Right atrium auricular region (tissue), 2 donors: ENCODE data around the gene RTL10. TPM values are rescaled to one million over a fixed set of nuclear protein-coding genes. Genes with fewer than 3 reads are reported as not detected.

Experiments used
- DNase-seq: peaks from one replicate; pipeline ENCODE4 v3.0.0-alpha.2; 2019; ENCODE audit warnings: low spot score
- H3K27ac ChIP-seq, 2 donors: fragments of 200-600 bp; sonication (generic); 1 replicate in 1 of 2; 2 replicates in 1 of 2; pipeline ENCODE4 v1.5.1; 2016 to 2019
- H3K27me3 ChIP-seq, 2 donors: fragments of 200-600 bp; sonication (generic); one replicate each; pipeline versions ENCODE4 v1.5.1 to v1.6.0; 2017 to 2019
- H3K36me3 ChIP-seq: fragments of 200-600 bp; sonication (generic); one replicate; pipeline ENCODE4 v1.5.1; 2016
- H3K4me1 ChIP-seq, 2 donors: fragments of 200-600 bp; sonication (generic); one replicate each; pipeline versions ENCODE4 v1.5.1 to v1.6.0; 2017 to 2019
- H3K4me3 ChIP-seq, 2 donors: fragments of 200-600 bp; sonication (generic); 1 replicate in 1 of 2; 2 replicates in 1 of 2; pipeline ENCODE4 v1.5.1; 2017 to 2019; ENCODE audit warnings: mild to moderate bottlenecking in 1 of 2, moderate library complexity in 1 of 2
- H3K9me3 ChIP-seq, 2 donors: fragments of 200-600 bp; sonication (generic); one replicate each; pipeline ENCODE4 v1.5.1; 2019
- total RNA-seq, 2 donors: library from RNA; depleted of rRNA; stranded (reverse); fragments of >200 nt; gene quantifications; one replicate each; pipeline ENCODE4 v1.1.0, GENCODE V29; 2016
- TF ChIP-seq, protein P1 (sequence below), 2 donors: fragments of 200-600 bp; sonication (generic); IDR thresholded peaks; one replicate each; pipeline ENCODE4 v1.5.1; 2019; ENCODE audit warnings: antibody characterized with exemption in 2 of 2

RTL10 gene
- total RNA-seq, 2 donors from 2014 or later, result 7.9 to 8.1 TPM

DNA sequence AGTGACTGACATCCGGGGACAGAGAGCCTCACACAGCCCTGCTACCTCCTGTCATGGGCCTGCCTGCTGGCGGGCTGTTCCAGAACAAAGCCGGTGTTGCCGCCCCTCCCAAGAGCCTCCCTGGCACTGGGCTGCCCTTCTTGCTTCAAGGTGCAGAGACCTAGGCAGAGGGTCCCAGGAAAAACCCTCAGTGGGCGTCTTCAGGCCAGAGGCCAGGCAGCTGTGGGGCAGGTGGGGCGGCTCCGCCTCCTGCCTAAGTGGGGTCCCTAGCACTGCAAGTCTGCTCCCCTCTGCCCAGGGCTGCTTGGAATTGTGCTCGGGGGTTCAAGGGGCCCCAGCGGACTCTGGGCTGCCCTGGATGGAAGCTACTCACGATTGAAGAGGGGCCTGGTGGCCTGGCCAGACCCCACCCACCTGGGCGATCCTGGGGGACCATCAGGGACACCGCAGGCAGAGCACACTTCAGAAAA lies 20.4 kb upstream of the RTL10 start:
- Histone ChIP-seq H3K4me3 (no peak overlapping the region), H3K9me3 (no peaks in the 10 kb centered on the region), H3K27me3 (no peaks in the 10 kb centered on the region), H3K4me1 (peaks cover 0 to 26% of the 10 kb centered on the region in 2 donors), H3K27ac (no peak overlapping the region), H3K36me3 (peaks cover 4% of the 10 kb centered on the region)
- no peak for DNase-seq
- TF ChIP-seq, protein P1, sequence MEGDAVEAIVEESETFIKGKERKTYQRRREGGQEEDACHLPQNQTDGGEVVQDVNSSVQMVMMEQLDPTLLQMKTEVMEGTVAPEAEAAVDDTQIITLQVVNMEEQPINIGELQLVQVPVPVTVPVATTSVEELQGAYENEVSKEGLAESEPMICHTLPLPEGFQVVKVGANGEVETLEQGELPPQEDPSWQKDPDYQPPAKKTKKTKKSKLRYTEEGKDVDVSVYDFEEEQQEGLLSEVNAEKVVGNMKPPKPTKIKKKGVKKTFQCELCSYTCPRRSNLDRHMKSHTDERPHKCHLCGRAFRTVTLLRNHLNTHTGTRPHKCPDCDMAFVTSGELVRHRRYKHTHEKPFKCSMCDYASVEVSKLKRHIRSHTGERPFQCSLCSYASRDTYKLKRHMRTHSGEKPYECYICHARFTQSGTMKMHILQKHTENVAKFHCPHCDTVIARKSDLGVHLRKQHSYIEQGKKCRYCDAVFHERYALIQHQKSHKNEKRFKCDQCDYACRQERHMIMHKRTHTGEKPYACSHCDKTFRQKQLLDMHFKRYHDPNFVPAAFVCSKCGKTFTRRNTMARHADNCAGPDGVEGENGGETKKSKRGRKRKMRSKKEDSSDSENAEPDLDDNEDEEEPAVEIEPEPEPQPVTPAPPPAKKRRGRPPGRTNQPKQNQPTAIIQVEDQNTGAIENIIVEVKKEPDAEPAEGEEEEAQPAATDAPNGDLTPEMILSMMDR (IDR thresholded peaks at IDR 0.05), result no peak

DNA sequence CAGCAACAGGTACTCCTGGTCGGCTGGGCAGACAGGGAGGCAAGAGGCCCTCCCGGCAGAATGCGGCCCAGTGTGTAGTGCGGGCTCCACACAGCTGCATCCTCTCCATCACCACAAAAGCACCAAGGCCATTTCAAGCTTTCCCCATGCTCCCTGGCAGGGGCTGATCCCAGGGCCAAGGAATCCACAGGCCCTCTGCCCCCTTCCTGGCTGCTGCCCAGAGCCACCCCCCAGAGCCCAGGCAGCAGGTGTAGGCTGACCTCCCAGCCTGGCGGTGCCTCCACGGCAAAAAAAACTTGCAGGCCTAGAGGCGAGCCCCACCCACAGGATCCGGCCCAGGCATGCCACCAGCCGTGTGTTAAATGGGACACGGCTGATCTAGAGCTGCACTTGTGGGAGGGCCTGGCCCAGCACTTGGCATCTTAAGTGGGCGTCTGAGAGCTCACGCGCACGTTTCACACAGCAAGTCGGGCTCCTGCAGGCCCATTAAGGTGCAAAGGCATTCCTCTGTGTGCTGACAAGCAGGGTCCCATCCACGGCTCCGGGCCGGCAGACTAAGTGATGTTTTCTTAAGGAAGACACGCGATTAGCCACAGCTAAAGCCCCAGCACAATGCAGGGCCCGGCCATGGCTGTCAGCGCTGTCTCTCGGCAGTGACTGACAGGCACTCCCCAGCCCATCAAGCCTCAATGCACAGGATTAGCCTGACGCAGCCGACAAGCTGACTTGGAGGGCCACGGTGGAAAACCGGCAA lies 19.8 kb upstream of the RTL10 start:
- no peaks in the 10 kb centered on the region for H3K9me3 ChIP-seq
- peaks cover 0 to 26% of the 10 kb centered on the region in 2 donors for H3K4me1 ChIP-seq
- no peak overlapping the region for H3K27ac ChIP-seq
- H3K4me3 ChIP-seq, result no peak overlapping the region
- no peaks in the 10 kb centered on the region for H3K36me3 ChIP-seq
- TF ChIP-seq, protein P1 (IDR thresholded peaks at IDR 0.05), result no peak
- H3K27me3 ChIP-seq, result no peaks in the 10 kb centered on the region
- no peak for DNase-seq

DNA sequence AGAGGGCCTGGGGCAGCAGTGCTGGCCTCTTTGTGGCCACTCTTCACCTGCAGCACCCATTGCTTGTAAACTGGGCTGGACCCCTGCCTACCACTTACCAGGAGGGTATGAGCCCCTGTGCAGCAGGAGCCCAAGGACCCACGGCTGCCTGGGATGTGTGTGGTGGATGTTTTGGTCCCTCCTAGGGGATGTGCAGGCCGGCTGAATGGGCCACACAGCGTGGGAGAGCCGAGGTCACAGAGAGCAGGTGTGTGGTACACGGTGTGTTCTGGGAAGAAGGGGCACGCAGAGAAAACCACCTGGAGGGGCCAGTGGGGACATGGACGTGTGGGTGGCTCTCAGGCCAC lies 19.3 kb upstream of the RTL10 start:
- H3K4me1 ChIP-seq, result peaks cover 0 to 26% of the 10 kb centered on the region in 2 donors
- H3K4me3 ChIP-seq, result no peak overlapping the region
- H3K27ac ChIP-seq, result no peak overlapping the region
- H3K27me3 ChIP-seq, result no peaks in the 10 kb centered on the region
- H3K9me3 ChIP-seq, result no peaks in the 10 kb centered on the region
- TF ChIP-seq, protein P1 (IDR thresholded peaks at IDR 0.05), result no peak
- H3K36me3 ChIP-seq, result no peaks in the 10 kb centered on the region
- no peak for DNase-seq

DNA sequence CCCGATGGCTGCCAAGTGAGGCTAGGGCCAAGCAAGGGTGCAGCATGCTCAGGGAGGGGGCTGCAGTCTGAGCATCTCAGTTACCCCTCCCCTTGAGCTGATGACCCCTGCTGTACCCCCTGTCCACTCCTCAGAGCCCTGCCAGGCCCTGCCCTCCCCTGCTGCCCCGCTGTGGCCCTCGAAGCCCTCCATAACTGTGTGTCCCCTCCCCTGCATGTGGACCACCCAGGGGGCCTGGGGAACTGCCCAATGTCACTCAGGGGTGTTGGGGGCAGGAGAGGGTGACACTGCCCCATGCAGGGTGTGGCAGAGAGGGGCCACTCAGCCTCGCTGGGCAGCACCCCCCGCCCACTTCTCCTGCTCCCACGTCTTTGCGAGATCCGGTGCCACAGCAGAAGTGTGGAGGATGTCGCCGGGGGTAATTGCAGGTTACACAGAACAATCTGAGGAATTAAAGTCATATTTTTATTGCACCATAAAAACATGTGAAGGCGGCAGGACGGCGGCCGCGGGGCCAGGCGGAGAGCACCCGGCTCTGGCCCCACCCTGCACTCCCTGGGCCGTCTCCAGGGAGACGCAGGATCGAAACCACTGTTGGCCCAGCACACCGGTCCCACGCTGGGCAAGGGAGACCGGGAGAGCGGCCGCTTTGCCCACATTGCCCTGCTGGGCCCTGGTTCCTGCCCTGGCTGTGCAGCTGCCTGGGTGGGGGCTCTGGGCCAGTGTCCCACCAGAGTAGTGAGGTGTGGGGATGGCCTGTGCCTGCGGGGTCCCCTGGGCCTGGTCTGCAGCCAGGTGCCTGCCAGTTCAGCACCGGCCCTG lies 18.7 kb upstream of the RTL10 start:
- TF ChIP-seq, protein P1 (IDR thresholded peaks at IDR 0.05), result no peak
- Histone ChIP-seq H3K4me3 (no peak overlapping the region), H3K4me1 (peaks cover 0 to 26% of the 10 kb centered on the region in 2 donors), H3K27me3 (no peaks in the 10 kb centered on the region), H3K27ac (no peak overlapping the region), H3K9me3 (no peaks in the 10 kb centered on the region), H3K36me3 (no peaks in the 10 kb centered on the region)
- no peak for DNase-seq

DNA sequence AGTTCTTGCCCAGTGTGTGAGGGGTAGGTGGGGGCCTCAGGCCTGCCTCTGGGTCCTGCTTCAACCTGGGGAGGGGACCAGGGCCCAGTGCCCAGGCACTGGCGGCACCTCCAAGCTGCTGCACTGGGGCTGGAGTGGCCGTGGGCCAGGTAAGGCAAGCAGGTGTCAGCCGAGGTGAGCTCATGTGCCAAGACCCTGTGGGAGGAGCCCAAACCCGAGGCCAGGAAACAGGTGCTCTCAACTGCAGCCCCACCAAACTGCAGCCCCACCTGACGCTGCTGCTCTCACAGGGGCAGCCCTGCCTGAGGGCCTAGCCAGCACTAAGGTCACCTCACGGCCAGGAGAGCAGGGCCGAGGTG lies 18.1 kb upstream of the RTL10 start:
- H3K27ac ChIP-seq, result no peak overlapping the region
- TF ChIP-seq, protein P1 (IDR thresholded peaks at IDR 0.05), result no peak
- H3K36me3 ChIP-seq, result no peaks in the 10 kb centered on the region
- peaks cover 0 to 26% of the 10 kb centered on the region in 2 donors for H3K4me1 ChIP-seq
- H3K4me3 ChIP-seq, result no peak overlapping the region
- no peak for DNase-seq
- no peaks in the 10 kb centered on the region for H3K9me3 ChIP-seq
- H3K27me3 ChIP-seq, result no peaks in the 10 kb centered on the region
